ENCODE results near the gene AXIN1. TPM values are rescaled to one million over a fixed set of nuclear protein-coding genes. Genes with fewer than 3 reads are reported as not detected.
A peak's percentile ranks its signal among the peaks of the same experiment; 100 is the strongest.

AXIN1 gene
- total and polyA plus RNA-seq, 9 of the 15 experiments (the other 6 are each of a cell fraction or from before 2014, with no cell fraction given): 0.42 to 58.0 (median 25.9) TPM

DNA sequence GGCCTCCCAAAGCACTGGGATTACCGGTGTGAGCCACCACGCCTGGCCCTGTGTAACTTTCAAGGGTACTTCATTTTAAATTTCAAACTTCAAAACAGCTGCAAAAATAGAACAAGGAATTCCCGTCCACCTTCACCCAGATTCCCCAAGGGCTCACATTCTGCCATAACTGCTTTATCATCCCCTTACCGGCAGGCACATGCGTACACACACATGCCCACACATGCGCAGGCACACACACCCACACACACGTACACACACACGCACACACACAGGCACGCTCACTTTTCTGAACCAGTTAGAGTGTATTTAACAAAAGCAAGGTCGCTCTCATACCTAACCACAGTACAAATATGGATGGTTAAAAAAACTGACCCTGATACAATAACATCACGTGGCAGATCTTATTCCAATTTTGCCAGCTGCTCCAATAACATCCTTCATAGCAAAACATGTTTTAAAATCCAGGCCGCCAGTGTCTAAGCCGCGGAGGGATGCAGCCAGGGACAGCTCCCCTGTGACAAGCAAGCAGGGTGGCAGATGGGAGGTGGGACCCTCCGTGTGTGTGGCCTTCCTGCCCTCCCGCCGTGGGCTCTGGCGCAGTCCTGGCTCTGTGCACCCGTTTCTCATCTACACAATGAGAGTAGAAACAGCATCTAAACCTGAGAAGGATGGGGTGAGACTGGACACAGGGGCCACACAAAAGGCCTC is 46.5 kb downstream of the AXIN1 start:
- in situ Hi-C loops (cut with MboI) (no loop called here), intact Hi-C loops (cut with micrococcal nuclease) (no loop called here)
- 93% methylated on average over 17 of the region's 19 CpGs for WGBS (ENCODE audit: insufficient coverage, low coverage, missing lambda C conversion rate)
- H3K4me3 ChIP-seq: no peak overlapping the region
- no peaks in the 10 kb centered on the region for H3K9me3 ChIP-seq (replicated peaks; ENCODE audit: control insufficient read depth, insufficient read depth, low read depth, low read length)
- FAIRE-seq (no peak), DNase-seq (ENCODE audit: extremely low read depth in 1 of 4, low spot score in 3 of 4) (no peak), ATAC-seq (no peak)
- H3K36me3 ChIP-seq (ENCODE audit: control insufficient read depth, insufficient read depth, low read length): peaks cover 74% of the 10 kb centered on the region; the same call in 2 of the 3 replicates
- peak overlapping the region in 1 of 2 experiments; percentile 75; a peak in 1 of 4 replicates for H3K9ac ChIP-seq (ENCODE audit: insufficient read depth in 1 of 2, low read depth in 2 of 2, low read length in 2 of 2)
- POLR2A ChIA-PET: interaction anchor here (0.6 kb wide), 1 partner anchor 55 kb away, joined by 3 read pairs; no protein-coding TSS in a partner anchor
- CTCF ChIA-PET (ENCODE audit: low intra/inter-chr PET ratio): no interaction called here
- no peak overlapping the region for H3K4me2 ChIP-seq (ENCODE audit: insufficient read depth, low read length)
- TF ChIP-seq ZSCAN32 (CRISPR knock-in tag; IDR thresholded peaks at IDR 0.05) (no peak), SRSF9 (IDR thresholded peaks at IDR 0.05; ENCODE audit: borderline replicate concordance, low read depth, low read length) (no peak), NCOA2 (IDR thresholded peaks at IDR 0.05; ENCODE audit: partially characterized antibody in 2 of 2) (no peak), NFYB (IDR thresholded peaks at IDR 0.05; ENCODE audit: extremely low read depth, insufficient read length) (no peak), NUFIP1 (IDR thresholded peaks at IDR 0.05; ENCODE audit: partially characterized antibody) (no peak), SRF (CRISPR knock-in tag; IDR thresholded peaks at IDR 0.05) (no peak), ERF (CRISPR knock-in tag; IDR thresholded peaks at IDR 0.05) (no peak), LEF1 (IDR thresholded peaks at IDR 0.05) (no peak), BCOR (IDR thresholded peaks at IDR 0.05) (no peak), ZFX (CRISPR knock-in tag; IDR thresholded peaks at IDR 0.05) (no peak)
- TF ChIP-seq, protein P1, sequence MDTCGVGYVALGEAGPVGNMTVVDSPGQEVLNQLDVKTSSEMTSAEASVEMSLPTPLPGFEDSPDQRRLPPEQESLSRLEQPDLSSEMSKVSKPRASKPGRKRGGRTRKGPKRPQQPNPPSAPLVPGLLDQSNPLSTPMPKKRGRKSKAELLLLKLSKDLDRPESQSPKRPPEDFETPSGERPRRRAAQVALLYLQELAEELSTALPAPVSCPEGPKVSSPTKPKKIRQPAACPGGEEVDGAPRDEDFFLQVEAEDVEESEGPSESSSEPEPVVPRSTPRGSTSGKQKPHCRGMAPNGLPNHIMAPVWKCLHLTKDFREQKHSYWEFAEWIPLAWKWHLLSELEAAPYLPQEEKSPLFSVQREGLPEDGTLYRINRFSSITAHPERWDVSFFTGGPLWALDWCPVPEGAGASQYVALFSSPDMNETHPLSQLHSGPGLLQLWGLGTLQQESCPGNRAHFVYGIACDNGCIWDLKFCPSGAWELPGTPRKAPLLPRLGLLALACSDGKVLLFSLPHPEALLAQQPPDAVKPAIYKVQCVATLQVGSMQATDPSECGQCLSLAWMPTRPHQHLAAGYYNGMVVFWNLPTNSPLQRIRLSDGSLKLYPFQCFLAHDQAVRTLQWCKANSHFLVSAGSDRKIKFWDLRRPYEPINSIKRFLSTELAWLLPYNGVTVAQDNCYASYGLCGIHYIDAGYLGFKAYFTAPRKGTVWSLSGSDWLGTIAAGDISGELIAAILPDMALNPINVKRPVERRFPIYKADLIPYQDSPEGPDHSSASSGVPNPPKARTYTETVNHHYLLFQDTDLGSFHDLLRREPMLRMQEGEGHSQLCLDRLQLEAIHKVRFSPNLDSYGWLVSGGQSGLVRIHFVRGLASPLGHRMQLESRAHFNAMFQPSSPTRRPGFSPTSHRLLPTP (IDR thresholded peaks at IDR 0.05; ENCODE audit: borderline replicate concordance, extremely low read depth, insufficient read length): no peak
- H3K9me1 ChIP-seq (ENCODE audit: control insufficient read depth, insufficient read depth, low read length): no peaks in the 10 kb centered on the region
- peaks cover 9% of the 10 kb centered on the region for H3K79me2 ChIP-seq (ENCODE audit: control insufficient read depth, insufficient read depth, low read length)
- peaks cover 0 to 23% of the 10 kb centered on the region in 2 experiments; a peak in 1 of 5 replicates for H3K4me1 ChIP-seq (replicated peaks in 1 of 2; ENCODE audit: control insufficient read depth in 2 of 2, insufficient read depth in 2 of 2, low read length in 2 of 2)
- H2AFZ ChIP-seq (ENCODE audit: low read depth, low read length): no peak overlapping the region
- H3K27me3 ChIP-seq (ENCODE audit: control insufficient read depth in 2 of 2, insufficient read depth in 2 of 2, low read length in 2 of 2): no peaks in the 10 kb centered on the region
- no peak overlapping the region for H3K27ac ChIP-seq (ENCODE audit: extremely low read depth, low read depth, low read length)
- H4K20me1 ChIP-seq (replicated peaks; ENCODE audit: control insufficient read depth, insufficient read depth, low read length): peaks cover 3% of the 10 kb centered on the region
- BruUV-seq (replicated peaks): no TSS peak

Data from K562 (cell line).